Measurements from ENCODE around the gene PAX9. TPM values are rescaled to one million over a fixed set of nuclear protein-coding genes. Genes with fewer than 3 reads are reported as not detected.

PAX9 gene
- total and polyA plus RNA-seq, 2 donors (not counting 1 experiment from before 2014, with no cell fraction given): 0.03 TPM; not detected in 1

DNA sequence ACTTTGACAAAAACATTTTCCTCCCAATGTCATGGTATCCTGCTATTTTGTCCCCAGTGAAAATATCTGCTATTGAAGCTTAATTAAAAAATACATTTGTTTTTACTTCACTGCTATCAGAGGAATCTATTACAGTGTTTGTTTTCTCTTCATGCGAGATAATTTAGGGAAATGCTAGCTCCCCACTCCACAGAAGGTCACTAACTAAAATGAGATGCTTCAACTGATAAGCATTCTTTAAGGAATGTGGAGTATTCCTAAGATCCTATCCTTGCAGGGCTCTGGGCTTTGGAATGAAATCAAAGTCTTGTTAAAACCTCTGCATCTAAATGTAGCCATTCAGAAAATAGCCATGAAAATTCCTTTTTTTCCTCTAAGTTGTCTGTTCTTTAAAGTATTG, 39.5 kb downstream of the PAX9 start:
- H3K27ac ChIP-seq (ENCODE audit: insufficient read depth, low read length): no peak overlapping the region
- H3K27me3 ChIP-seq (ENCODE audit: control insufficient read depth, insufficient read depth, low read length): no peaks in the 10 kb centered on the region
- no peaks in the 10 kb centered on the region for H4K20me1 ChIP-seq (ENCODE audit: control insufficient read depth, extremely low read depth, insufficient read depth, low read length)
- H3K4me1 ChIP-seq (ENCODE audit: control insufficient read depth, extremely low read depth, insufficient read depth, low read length): no peaks in the 10 kb centered on the region
- H3K9me3 ChIP-seq (ENCODE audit: control insufficient read depth, insufficient read depth, low read depth, low read length): no peaks in the 10 kb centered on the region
- DNase-seq (ENCODE audit: low read depth in 2 of 2): no peak
- no peak overlapping the region for H2AFZ ChIP-seq (ENCODE audit: low read length)
- TF ChIP-seq EZH2 (IDR thresholded peaks at IDR 0.05; ENCODE audit: low read length, missing control alignments): no peak
- TF ChIP-seq, protein P1, sequence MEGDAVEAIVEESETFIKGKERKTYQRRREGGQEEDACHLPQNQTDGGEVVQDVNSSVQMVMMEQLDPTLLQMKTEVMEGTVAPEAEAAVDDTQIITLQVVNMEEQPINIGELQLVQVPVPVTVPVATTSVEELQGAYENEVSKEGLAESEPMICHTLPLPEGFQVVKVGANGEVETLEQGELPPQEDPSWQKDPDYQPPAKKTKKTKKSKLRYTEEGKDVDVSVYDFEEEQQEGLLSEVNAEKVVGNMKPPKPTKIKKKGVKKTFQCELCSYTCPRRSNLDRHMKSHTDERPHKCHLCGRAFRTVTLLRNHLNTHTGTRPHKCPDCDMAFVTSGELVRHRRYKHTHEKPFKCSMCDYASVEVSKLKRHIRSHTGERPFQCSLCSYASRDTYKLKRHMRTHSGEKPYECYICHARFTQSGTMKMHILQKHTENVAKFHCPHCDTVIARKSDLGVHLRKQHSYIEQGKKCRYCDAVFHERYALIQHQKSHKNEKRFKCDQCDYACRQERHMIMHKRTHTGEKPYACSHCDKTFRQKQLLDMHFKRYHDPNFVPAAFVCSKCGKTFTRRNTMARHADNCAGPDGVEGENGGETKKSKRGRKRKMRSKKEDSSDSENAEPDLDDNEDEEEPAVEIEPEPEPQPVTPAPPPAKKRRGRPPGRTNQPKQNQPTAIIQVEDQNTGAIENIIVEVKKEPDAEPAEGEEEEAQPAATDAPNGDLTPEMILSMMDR (conservative IDR thresholded peaks at IDR 0.05 in 1 of 2, IDR thresholded peaks at IDR 0.05 in 1 of 2; ENCODE audit: low read depth in 1 of 2, low read length in 2 of 2): no peak
- H3K79me2 ChIP-seq (ENCODE audit: control insufficient read depth, insufficient read depth, low read length): no peaks in the 10 kb centered on the region
- H3K9ac ChIP-seq (ENCODE audit: insufficient read depth, low read length): no peak overlapping the region
- no peaks in the 10 kb centered on the region for H3K36me3 ChIP-seq (ENCODE audit: control insufficient read depth, insufficient read depth, low read length)
- H3K4me2 ChIP-seq (ENCODE audit: extremely low read depth, insufficient read depth, low read length): no peak overlapping the region
- no peak overlapping the region for H3K4me3 ChIP-seq (replicated peaks in 1 of 4; ENCODE audit: control extremely low read depth in 1 of 4, insufficient read depth in 1 of 4, low read depth in 3 of 4, low read length in 4 of 4)

DNA sequence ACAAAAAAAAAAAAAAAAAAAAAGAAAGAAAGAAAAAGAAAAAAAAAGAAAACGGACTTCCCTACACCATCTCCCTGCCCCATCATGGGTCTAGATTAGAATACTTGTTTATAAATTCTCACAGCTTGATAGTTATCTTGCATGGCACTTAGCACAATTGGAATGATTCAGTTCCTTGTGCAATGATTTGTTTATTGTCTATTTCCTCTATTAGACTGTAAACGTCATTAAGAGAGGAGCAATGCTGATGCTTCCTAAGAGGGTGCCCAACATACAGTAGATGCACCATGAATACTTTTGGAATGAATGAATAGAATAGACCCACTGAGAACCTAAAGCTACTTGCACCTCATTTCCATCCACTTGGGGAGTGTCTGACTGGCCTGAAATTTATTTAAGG, 40.8 kb downstream of the PAX9 start:
- no peak for DNase-seq (ENCODE audit: low read depth in 2 of 2)
- TF ChIP-seq, protein P1 (conservative IDR thresholded peaks at IDR 0.05 in 1 of 2, IDR thresholded peaks at IDR 0.05 in 1 of 2; ENCODE audit: low read depth in 1 of 2, low read length in 2 of 2): no peak
- TF ChIP-seq EZH2 (IDR thresholded peaks at IDR 0.05; ENCODE audit: low read length, missing control alignments): no peak
- Histone ChIP-seq H3K4me2 (ENCODE audit: extremely low read depth, insufficient read depth, low read length) (no peak overlapping the region), H3K27ac (ENCODE audit: insufficient read depth, low read length) (no peak overlapping the region), H3K27me3 (ENCODE audit: control insufficient read depth, insufficient read depth, low read length) (no peaks in the 10 kb centered on the region), H3K36me3 (ENCODE audit: control insufficient read depth, insufficient read depth, low read length) (no peaks in the 10 kb centered on the region), H3K4me3 (replicated peaks in 1 of 4; ENCODE audit: control extremely low read depth in 1 of 4, insufficient read depth in 1 of 4, low read depth in 3 of 4, low read length in 4 of 4) (no peak overlapping the region), H3K79me2 (ENCODE audit: control insufficient read depth, insufficient read depth, low read length) (no peaks in the 10 kb centered on the region), H4K20me1 (ENCODE audit: control insufficient read depth, extremely low read depth, insufficient read depth, low read length) (no peaks in the 10 kb centered on the region), H2AFZ (ENCODE audit: low read length) (no peak overlapping the region), H3K4me1 (ENCODE audit: control insufficient read depth, extremely low read depth, insufficient read depth, low read length) (no peaks in the 10 kb centered on the region), H3K9ac (ENCODE audit: insufficient read depth, low read length) (no peak overlapping the region), H3K9me3 (ENCODE audit: control insufficient read depth, insufficient read depth, low read depth, low read length) (no peaks in the 10 kb centered on the region)

- Histone ChIP-seq H3K36me3 (ENCODE audit: control insufficient read depth, insufficient read depth, low read length) (no peaks in the 10 kb centered on the region), H3K9ac (ENCODE audit: insufficient read depth, low read length) (no peak overlapping the region), H3K79me2 (ENCODE audit: control insufficient read depth, insufficient read depth, low read length) (no peaks in the 10 kb centered on the region), H3K27me3 (ENCODE audit: control insufficient read depth, insufficient read depth, low read length) (no peaks in the 10 kb centered on the region), H3K4me2 (ENCODE audit: extremely low read depth, insufficient read depth, low read length) (no peak overlapping the region), H4K20me1 (ENCODE audit: control insufficient read depth, extremely low read depth, insufficient read depth, low read length) (no peaks in the 10 kb centered on the region), H3K9me3 (ENCODE audit: control insufficient read depth, insufficient read depth, low read depth, low read length) (no peaks in the 10 kb centered on the region), H3K27ac (ENCODE audit: insufficient read depth, low read length) (no peak overlapping the region), H2AFZ (ENCODE audit: low read length) (no peak overlapping the region), H3K4me1 (ENCODE audit: control insufficient read depth, extremely low read depth, insufficient read depth, low read length) (no peaks in the 10 kb centered on the region), H3K4me3 (replicated peaks in 1 of 4; ENCODE audit: control extremely low read depth in 1 of 4, insufficient read depth in 1 of 4, low read depth in 3 of 4, low read length in 4 of 4) (no peak overlapping the region)
- no peak for DNase-seq (ENCODE audit: low read depth in 2 of 2)
- no peak for TF ChIP-seq EZH2 (IDR thresholded peaks at IDR 0.05; ENCODE audit: low read length, missing control alignments)
Measured at GRCh38 chr14:36707570-36707969, 45.9 kb downstream of the PAX9 start.
